GM18520 (cell line): ENCODE data around the gene TRAM2.

Source experiments
- ATAC-seq: cut with Tn5 transposase; IDR thresholded peaks from one replicate; pipeline ENCODE4 v1.9.1; 2021; ENCODE audit not compliant: unreplicated experiment

The TRAM2 gene

DNA sequence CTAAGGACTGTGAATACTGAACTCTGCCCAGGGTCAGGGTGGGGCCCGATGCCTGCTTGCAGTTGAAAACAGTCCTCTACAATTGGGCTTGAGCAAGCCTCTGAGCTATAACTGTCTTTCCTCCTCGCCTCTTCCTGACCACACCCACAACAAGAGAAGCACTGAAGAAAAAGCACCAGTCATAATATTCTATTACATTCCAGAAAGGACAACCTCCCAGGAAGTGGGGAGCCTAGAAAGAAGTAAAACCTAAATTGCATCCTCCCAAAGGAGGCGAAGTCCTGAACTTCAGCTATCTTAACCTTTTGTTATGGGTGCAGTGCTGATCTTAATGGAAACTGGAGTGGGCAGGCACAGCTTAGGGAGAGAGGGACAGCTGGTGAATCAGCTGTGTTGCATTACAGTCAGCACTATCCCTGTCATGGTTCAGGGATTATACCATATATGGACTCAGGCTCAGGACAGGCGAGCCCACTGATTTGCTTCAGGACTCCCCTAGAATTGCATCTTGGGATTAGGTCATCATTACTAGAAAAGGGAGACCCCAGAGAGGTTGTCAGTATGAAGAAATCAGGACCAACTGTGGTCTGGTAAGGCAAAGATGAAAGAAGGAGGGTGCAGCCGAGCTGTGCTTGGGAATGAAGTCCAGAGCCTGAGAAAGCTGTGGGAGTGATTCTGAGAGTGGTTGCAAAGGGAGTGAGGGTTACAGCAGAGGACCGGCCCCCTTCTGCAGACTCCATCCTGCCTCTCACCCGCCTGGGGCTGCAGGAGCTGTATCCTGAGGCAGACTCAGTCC lies 18.3 kb upstream of the TRAM2 start:
- ATAC-seq: no peak

- no peak for ATAC-seq
These were observed 17.4 kb upstream of the TRAM2 start for GRCh38 chr6:52594221-52594620.

GRCh38 chr6:52591832-52592231 lies 15.0 kb upstream of the TRAM2 start:
- no peak for ATAC-seq

GRCh38 chr6:52590152-52590891 lies 13.5 kb upstream of the TRAM2 start:
- ATAC-seq: no peak

- ATAC-seq: no peak
These were observed 11.8 kb upstream of the TRAM2 start for GRCh38 chr6:52588710-52589091.

DNA sequence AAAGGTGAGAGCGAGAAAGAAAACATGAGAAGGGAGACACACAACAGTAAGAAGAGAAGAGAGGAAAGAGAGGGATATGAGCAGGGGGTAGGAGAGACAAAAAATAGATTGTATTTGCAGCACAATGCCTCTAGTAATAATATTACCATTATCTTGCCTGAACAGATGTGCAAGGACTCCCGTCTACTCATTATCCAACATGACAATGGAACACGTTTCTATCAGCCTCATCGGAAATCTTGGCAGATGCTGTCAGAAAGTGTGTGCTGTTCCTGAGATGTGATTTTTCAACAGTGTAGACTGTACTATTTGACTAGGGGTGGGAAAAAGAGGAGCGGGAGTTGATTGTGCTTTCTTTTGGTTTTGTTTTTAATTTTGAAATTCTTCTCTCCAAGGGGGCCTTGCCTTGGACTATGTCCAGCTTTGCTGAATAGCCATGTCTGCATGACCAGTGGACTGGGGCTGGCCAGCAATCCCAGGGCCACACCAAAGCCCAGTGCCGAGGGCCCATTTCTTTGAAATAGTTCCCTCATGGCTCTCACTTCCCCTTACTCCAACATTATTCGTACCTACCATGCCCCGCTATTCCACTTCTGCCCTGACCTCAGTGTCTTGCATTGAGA lies 11.3 kb upstream of the TRAM2 start:
- ATAC-seq: no peak

- no peak for ATAC-seq
These were observed 10.1 kb upstream of the TRAM2 start for GRCh38 chr6:52587001-52587400.

DNA sequence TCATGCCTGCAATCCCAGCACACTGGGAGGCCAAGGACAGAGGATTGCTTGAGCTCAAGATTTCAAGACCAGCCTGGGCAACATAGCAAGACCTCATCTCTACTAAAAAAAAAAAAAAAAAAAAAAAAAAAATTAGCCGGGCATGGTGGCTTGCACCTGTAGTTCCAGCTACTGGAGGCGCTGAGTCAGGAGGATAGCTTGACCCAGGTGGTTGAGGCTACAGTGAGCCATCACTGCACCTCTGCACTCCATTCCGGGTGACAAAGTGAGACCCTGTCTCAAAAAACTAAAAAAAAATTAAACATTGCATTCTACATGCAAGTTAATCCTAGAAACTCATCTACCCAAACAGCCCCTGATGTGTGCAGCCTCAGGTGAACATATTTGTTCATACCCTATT lies 7.3 kb upstream of the TRAM2 start:
- ATAC-seq: no peak

DNA sequence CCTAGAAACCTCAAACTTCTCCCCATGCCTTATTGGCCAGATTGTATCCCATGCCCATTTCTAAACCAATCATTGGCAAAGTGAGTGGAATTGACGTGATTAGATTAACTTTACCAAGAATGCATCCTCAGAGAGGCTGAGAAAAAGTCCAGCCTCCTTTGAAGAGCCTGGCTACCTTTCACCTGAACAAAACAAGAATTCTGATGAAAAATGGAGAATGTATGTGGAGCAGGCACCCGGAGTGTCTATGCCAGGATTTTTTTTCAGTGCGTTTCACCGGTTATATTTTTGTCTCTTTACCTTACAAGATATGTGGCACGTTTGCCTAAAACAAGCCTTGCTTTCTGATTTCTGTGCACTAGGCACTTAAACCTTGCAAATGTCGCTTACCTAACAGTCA lies 6.1 kb upstream of the TRAM2 start:
- ATAC-seq: no peak

DNA sequence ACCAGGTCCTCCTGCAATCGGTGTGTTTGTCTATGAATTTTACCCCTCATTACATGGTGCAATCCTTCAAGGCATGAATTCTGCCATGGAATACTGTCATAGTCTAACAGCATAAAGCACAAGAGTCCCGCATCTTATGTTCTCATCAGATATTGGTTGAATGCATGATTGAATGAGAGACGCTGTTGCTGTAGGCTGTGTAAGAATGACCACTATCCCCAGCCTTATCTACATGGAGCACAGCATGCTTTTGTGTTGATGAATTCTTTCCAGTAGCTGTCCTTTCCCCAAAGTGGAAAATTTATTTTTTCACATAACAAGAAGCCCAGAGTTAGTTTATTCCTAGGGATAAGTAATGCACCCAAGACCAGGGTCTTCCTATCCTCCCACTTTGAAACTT lies 5.6 kb upstream of the TRAM2 start:
- no peak for ATAC-seq

DNA sequence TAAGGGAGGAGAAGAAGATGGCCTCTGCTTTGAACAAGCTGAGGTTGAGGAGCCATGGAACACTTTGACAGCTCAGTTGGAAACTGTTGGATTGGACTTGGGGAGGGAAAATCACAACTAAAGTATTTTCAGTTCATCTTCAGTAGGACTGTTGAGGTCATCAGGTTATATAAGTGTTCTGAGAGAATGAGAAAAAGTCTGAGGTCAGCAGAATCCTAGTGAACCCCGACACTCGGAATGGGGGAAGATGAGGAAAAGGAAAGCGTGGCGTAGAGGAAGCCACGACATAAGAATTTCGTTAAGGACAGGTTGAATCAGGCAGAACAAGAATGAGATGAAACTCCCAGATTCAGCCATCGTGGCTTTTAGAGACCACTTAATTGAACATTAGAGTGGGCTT lies 4.0 kb upstream of the TRAM2 start:
- no peak for ATAC-seq

- no peak for ATAC-seq
These were observed 2.3 kb upstream of the TRAM2 start for GRCh38 chr6:52579006-52579660.

- ATAC-seq: no peak
These were observed 1.1 kb upstream of the TRAM2 start for GRCh38 chr6:52577778-52578463.

GRCh38 chr6:52576392-52577021 lies 353 bp downstream of the TRAM2 start:
- ATAC-seq: peak; percentile 27

GRCh38 chr6:52576054-52576391 lies 837 bp downstream of the TRAM2 start:
- ATAC-seq: no peak

- ATAC-seq: no peak
These were observed 1.4 kb downstream of the TRAM2 start for GRCh38 chr6:52575502-52575892.

DNA sequence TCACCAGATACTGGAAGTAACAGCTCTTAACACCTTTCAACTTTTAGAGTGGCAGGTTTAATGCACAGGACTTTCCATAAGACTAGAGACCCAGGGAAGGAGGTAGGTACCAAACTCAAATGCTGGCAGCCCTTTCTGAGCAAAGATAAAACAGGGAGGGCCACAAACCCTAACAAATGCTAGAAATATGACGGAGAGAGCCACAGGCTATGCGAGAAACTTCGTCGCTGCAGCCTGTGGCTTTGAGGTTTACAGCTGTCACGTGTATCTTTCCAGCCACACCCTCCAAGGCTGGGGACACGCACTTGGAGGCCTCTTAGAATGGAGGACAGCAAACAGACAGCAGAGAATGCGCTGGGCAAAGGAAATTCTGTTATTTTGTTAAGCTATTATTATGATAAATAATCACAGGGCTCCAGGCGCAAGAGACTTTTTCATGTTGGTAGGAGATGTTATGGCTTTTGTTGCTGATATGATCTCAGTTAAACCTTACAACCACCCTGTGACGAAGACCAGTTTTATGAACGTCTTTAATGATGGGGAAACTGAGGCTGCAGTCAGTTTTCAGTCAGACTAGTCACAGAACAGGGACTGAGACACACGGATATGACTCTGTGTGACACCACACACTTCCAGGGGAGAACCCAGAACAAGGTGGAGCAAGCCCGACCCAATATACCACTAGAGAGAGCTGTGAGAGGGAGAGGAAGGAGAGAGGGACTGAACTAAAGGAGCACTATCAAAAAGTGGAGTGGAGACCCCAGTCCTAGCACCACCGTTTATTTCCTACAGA lies 2.0 kb downstream of the TRAM2 start:
- peak; percentile 44 for ATAC-seq

- ATAC-seq: no peak
These were observed 3.6 kb downstream of the TRAM2 start for GRCh38 chr6:52573295-52573694.

GRCh38 chr6:52572536-52572935 lies 4.3 kb downstream of the TRAM2 start:
- no peak for ATAC-seq
